WERI-Rb-1 (cell line): ENCODE data around the gene C11orf52.

Source experiments
- DNase-seq: peaks from one replicate; pipeline ENCODE4 v3.0.0-alpha.2; 2020
- H3K27ac ChIP-seq: fragments of 250-450 bp; sonication (Bioruptor Pico); 2 replicates; pipeline ENCODE4 v1.5.1; 2020; ENCODE audit warnings: mild to moderate bottlenecking, moderate library complexity
- H3K27me3 ChIP-seq: fragments of 250-450 bp; sonication (Bioruptor Pico); 2 replicates; pipeline ENCODE4 v1.5.1; 2021; ENCODE audit warnings: mild to moderate bottlenecking, low read depth, moderate library complexity; ENCODE audit not compliant: insufficient read depth, severe bottlenecking
- H3K36me3 ChIP-seq: fragments of 250-450 bp; sonication (Bioruptor Pico); 2 replicates; pipeline ENCODE4 v1.5.1; 2020; ENCODE audit warnings: mild to moderate bottlenecking, moderate library complexity
- H3K4me3 ChIP-seq: 2 replicates; pipeline ENCODE4 v1.5.1; 2011; ENCODE audit warnings: low read depth, mild to moderate bottlenecking, control low read depth, low read length
- H3K9me3 ChIP-seq: fragments of 250-450 bp; sonication (Bioruptor Pico); 2 replicates; pipeline ENCODE4 v1.5.1; 2021; ENCODE audit warnings: mild to moderate bottlenecking, moderate library complexity; ENCODE audit not compliant: severe bottlenecking
- TF ChIP-seq, protein P1 (sequence below): IDR thresholded peaks from 2 replicates; pipeline ENCODE4 v1.5.1; 2011; ENCODE audit warnings: low read depth, mild to moderate bottlenecking, control low read depth, inconsistent platforms, low read length

C11orf52 gene

DNA sequence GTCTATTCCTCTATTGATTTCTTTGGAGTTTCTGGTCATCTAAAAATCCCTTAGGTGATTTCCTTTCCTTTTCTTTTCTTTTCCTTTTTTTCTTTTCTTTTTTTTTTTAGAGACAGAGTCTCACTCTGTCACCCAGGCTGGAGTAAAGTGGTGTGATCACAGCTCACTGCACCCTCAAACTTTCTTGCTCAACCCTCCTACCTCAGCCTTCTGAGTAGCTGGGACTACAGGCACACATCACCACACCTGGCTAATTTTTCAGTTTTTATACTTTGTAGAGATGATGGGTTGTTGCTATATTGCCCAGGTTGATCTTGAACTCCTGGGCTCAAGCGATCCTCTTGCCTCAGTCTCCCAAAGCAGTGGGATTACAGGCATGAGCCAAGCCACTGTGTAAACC is 1.9 kb upstream of the C11orf52 start:
- TF ChIP-seq, protein P1, sequence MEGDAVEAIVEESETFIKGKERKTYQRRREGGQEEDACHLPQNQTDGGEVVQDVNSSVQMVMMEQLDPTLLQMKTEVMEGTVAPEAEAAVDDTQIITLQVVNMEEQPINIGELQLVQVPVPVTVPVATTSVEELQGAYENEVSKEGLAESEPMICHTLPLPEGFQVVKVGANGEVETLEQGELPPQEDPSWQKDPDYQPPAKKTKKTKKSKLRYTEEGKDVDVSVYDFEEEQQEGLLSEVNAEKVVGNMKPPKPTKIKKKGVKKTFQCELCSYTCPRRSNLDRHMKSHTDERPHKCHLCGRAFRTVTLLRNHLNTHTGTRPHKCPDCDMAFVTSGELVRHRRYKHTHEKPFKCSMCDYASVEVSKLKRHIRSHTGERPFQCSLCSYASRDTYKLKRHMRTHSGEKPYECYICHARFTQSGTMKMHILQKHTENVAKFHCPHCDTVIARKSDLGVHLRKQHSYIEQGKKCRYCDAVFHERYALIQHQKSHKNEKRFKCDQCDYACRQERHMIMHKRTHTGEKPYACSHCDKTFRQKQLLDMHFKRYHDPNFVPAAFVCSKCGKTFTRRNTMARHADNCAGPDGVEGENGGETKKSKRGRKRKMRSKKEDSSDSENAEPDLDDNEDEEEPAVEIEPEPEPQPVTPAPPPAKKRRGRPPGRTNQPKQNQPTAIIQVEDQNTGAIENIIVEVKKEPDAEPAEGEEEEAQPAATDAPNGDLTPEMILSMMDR, result no peak
- Histone ChIP-seq H3K36me3 (no peaks in the 10 kb centered on the region), H3K4me3 (no peak overlapping the region), H3K9me3 (no peaks in the 10 kb centered on the region), H3K27ac (no peak overlapping the region), H3K27me3 (no peaks in the 10 kb centered on the region)
- DNase-seq, result no peak

DNA sequence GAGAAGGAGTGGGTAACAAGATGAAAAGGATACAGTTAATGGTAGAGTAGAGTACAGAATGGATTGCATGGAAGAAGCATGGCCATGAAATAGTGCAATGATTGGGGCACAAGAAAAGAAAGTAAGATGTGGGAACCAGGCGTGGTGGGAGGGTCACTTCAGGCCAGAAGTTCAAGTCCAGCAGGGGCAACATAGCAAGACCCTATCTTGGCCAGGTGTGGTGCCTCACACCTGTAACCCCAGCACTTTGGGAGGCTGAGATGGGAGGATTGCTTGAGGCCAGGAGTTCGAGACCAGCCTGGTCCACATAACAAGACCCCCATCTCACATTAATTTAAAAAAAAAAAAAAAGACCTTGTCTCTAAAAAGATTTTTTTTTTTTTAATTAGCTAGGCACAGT is 1.4 kb upstream of the C11orf52 start:
- Histone ChIP-seq H3K9me3 (no peaks in the 10 kb centered on the region), H3K4me3 (no peak overlapping the region), H3K36me3 (no peaks in the 10 kb centered on the region), H3K27ac (no peak overlapping the region), H3K27me3 (no peaks in the 10 kb centered on the region)
- TF ChIP-seq, protein P1, result no peak
- DNase-seq, result no peak

DNA sequence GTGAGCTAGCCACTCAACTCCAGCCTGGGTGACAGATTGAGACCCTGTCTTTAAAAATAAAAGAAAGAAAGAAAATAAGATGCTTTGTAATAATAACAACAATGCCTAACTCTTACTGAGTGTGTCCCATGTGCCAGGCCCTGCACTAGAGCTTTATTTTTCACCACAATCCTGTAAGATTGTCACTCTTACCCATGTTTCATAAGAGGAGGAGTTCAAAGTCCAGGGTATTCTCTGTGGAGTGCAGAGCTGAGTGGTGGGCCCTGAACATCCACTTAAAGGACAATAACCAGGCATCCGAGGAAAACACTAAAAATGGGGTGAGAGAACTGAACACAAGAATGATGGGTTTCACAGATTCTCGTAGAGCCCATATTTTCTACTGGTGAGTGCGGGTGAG is 925 bp upstream of the C11orf52 start:
- DNase-seq, result no peak
- Histone ChIP-seq H3K27me3 (no peaks in the 10 kb centered on the region), H3K4me3 (no peak overlapping the region), H3K27ac (no peak overlapping the region), H3K36me3 (no peaks in the 10 kb centered on the region), H3K9me3 (no peaks in the 10 kb centered on the region)
- TF ChIP-seq, protein P1, result no peak

DNA sequence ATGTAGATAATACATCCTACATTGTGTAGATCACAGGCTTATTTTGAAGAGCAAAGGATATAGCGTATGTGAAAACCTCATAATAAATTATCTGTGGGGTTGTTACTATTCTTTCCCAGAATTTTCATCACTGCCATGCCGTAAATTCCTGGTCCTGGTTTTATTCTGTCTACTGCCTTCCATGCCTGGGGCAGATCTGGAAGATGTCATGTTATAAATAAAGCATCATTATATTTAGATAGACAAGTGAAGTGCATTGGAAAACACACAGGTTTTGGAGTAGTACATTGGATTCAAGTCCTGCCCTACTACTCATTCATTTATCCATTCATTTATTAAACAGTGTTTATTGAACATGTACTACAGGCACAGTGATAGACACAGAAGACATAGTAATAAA is 2.2 kb downstream of the C11orf52 start:
- H3K27ac ChIP-seq, result no peak overlapping the region
- no peak for DNase-seq
- H3K4me3 ChIP-seq, result no peak overlapping the region
- TF ChIP-seq, protein P1, result no peak
- no peaks in the 10 kb centered on the region for H3K9me3 ChIP-seq
- H3K36me3 ChIP-seq, result no peaks in the 10 kb centered on the region
- H3K27me3 ChIP-seq, result no peaks in the 10 kb centered on the region

DNA sequence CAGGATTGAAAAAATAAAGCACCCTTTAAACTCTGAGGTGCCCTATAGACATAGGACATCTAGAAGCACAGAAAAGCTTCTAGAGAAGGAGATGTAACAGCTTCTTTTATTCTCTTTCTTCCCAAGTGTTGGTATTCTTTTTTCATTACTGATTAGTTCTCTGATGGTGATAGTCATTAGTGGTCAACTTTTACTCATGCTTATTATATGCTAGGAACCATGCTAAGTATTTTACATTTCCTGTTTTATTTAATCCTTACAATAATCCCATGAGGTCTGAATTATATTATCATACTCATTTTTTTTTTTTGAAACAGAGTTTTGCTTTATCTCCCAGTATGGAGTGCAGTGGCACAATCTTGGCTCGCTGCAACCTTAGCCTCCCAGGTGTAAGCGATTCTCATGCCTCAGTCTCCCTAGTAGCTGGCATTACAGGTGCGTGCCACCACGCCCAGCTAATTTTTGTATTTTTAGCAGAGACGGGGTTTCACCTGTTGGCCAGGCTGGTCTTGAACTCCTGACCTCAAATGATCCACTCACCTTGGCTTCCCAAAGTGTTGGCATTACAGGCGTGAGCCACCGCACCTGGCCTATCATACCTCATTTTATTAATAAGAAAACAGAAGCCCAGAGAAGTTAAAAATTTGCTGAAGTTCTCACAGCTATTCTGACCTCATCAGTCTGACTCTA is 3.0 kb downstream of the C11orf52 start:
- Histone ChIP-seq H3K4me3 (no peak overlapping the region), H3K27ac (no peak overlapping the region), H3K9me3 (no peaks in the 10 kb centered on the region), H3K27me3 (no peaks in the 10 kb centered on the region), H3K36me3 (no peaks in the 10 kb centered on the region)
- TF ChIP-seq, protein P1, result no peak
- DNase-seq, result no peak

DNA sequence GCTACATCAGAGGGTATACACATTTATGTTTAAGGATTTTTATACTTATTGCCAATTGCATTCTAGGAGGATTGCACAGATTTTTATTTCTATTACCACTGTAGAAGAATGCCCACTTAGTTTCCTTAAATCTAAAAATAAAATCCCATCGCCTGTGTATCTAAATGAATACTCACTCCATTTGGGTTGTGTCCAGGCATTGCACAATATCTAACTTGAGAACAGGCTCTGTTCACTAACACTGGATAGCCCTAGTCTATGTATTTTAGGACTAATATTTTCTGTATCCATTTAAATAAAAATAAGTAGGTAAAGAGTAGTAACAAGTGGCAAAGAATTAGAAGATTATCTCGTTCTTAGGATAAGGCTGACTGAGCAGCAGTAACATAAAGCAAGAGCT is 4.1 kb downstream of the C11orf52 start:
- no peak overlapping the region for H3K4me3 ChIP-seq
- no peaks in the 10 kb centered on the region for H3K36me3 ChIP-seq
- TF ChIP-seq, protein P1, result no peak
- no peaks in the 10 kb centered on the region for H3K27me3 ChIP-seq
- DNase-seq, result no peak
- no peak overlapping the region for H3K27ac ChIP-seq
- no peaks in the 10 kb centered on the region for H3K9me3 ChIP-seq
